Left hindlimb (tissue), 1 donor: ENCODE data around the gene DIPK1C.

Source experiments
- DNase-seq: peaks from one replicate; pipeline ENCODE4 v3.0.0-alpha.2; 2018

Gene DIPK1C

GRCh38 chr18:74480149-74480651 lies 23.1 kb upstream of the DIPK1C start:
- no peak for DNase-seq

GRCh38 chr18:74479486-74480148 lies 22.5 kb upstream of the DIPK1C start:
- DNase-seq, result no peak

GRCh38 chr18:74478880-74479279 lies 21.8 kb upstream of the DIPK1C start:
- DNase-seq, result no peak

- DNase-seq, result no peak
Observed at GRCh38 chr18:74478316-74478715, 21.2 kb upstream of the DIPK1C start.

- no peak for DNase-seq
Observed at GRCh38 chr18:74477771-74478170, 20.7 kb upstream of the DIPK1C start.

- DNase-seq, result no peak
Observed at GRCh38 chr18:74476140-74476539, 19.0 kb upstream of the DIPK1C start.

GRCh38 chr18:74473976-74474640 lies 17.0 kb upstream of the DIPK1C start:
- no peak for DNase-seq

GRCh38 chr18:74472312-74472711 lies 15.2 kb upstream of the DIPK1C start:
- DNase-seq, result no peak

GRCh38 chr18:74468547-74469061 lies 11.5 kb upstream of the DIPK1C start:
- DNase-seq, result no peak

GRCh38 chr18:74465775-74466174 lies 8.7 kb upstream of the DIPK1C start:
- DNase-seq, result no peak

- DNase-seq, result no peak
Observed at GRCh38 chr18:74463983-74464382, 6.9 kb upstream of the DIPK1C start.

GRCh38 chr18:74463254-74463653 lies 6.1 kb upstream of the DIPK1C start:
- DNase-seq, result no peak

- DNase-seq, result no peak
Observed at GRCh38 chr18:74460825-74461224, 3.7 kb upstream of the DIPK1C start.

GRCh38 chr18:74459889-74460288 lies 2.8 kb upstream of the DIPK1C start:
- peak; percentile 58 for DNase-seq

GRCh38 chr18:74457725-74458421 lies 765 bp upstream of the DIPK1C start:
- no peak for DNase-seq

- no peak for DNase-seq
Observed at GRCh38 chr18:74456349-74457042, 612 bp downstream of the DIPK1C start.

- no peak for DNase-seq
Observed at GRCh38 chr18:74456017-74456348, 1.1 kb downstream of the DIPK1C start.

- no peak for DNase-seq
Observed at GRCh38 chr18:74455386-74455785, 1.7 kb downstream of the DIPK1C start.

GRCh38 chr18:74454279-74454751 lies 2.8 kb downstream of the DIPK1C start:
- no peak for DNase-seq

- DNase-seq, result no peak
Observed at GRCh38 chr18:74453642-74454198, 3.4 kb downstream of the DIPK1C start.

- DNase-seq, result no peak
Observed at GRCh38 chr18:74453016-74453566, 4.0 kb downstream of the DIPK1C start.

- DNase-seq, result no peak
Observed at GRCh38 chr18:74451148-74451547, 6.0 kb downstream of the DIPK1C start.
